GM10847 (cell line): ENCODE data around the gene STH.

Source experiments
- POLR2A ChIP-seq: IDR thresholded peaks from 2 replicates; pipeline ENCODE4 v1.6.1; 2011; ENCODE audit not compliant: insufficient read length; ENCODE audit errors: extremely low read depth

The STH gene

DNA sequence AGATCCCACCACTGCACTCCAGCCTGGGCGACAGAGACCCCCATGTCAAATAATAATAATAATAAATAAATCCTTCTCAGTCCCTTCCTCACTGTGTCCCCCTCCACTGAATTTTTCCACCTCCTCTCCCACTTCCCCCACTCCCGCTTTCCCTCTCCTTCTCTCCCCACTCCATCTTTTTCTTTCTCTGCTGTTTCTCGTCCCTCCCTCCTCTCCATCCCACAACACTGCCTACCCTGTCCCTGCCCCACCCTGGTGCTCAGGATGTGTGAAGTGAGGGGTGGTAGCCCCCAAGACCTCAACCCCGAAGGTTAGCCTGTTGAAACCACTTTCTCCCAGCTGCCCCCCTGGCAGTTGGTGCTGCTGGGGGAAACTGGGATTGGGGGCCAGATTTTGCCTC is 34.4 kb upstream of the STH start:
- TF ChIP-seq POLR2A: no peak

- no peak for TF ChIP-seq POLR2A
Measured at GRCh38 chr17:45965812-45966211, 33.2 kb upstream of the STH start.

DNA sequence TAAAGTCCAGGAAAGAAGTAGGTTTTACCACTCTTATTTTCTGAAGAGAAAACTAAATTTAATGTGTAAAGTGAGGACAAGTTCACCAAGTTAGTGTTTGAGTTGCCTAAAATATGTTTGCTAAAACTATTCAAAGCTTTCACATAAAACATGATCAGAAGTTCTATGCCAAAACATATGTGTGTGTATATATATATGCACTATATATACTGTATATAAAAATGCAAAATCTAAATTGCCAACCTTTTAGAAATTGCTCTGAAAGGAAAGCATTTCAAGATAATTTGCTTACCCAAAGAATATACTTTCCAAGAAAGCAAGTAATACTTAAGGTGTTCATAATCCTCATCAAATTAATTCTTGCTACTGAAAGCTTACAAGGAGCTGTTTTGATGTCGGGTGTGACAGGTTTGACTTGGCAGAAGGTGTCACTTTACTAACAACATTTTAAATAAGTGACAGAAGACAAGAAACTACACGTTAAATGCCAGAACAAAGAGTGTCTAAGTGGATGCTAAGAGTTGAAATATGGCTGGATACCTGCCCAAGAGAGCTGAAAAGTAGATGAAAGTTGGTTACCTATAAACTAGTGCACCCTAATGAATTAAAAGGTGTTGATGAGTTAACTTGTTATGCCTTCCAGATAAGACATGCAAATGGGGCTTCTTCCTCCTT is 32.3 kb upstream of the STH start:
- no peak for TF ChIP-seq POLR2A

- no peak for TF ChIP-seq POLR2A
Measured at GRCh38 chr17:45967378-45967777, 31.7 kb upstream of the STH start.

GRCh38 chr17:45968732-45969131 is 30.3 kb upstream of the STH start:
- TF ChIP-seq POLR2A: no peak

DNA sequence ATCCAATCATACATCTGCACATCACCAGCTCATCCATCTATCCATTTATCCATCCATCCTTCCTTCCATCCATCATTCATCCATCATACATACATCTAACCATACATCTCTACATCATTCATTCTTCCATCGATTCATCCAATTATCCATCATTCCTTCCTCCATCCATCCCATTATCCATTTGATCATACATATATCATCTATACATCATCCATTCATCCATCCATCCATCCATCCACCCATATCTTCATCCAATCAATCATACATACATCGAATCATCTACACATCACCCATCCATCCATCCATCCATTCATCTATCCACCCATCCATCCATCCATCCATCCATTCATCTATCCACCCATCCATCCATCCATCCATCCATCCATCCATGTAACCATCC is 29.3 kb upstream of the STH start:
- no peak for TF ChIP-seq POLR2A

DNA sequence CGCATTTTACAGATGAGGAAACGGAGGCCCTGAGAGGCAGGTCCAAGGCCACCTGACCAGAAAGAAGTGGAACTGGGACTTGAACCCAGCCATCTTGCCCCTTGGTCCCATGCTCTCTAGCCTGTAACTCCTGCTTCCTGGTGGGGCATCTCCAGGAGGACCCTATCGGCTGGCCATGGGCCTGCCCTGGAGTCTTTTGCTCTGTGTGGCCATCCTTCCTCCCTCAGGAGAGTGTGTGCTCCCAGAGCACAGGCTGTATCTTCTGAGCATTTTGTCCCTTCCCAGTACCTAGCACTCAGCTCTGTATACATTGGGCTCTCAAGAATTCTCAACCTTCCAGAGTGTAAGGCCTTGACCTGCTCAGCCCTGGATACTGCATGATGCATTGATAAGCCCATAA is 28.4 kb upstream of the STH start:
- TF ChIP-seq POLR2A: no peak

DNA sequence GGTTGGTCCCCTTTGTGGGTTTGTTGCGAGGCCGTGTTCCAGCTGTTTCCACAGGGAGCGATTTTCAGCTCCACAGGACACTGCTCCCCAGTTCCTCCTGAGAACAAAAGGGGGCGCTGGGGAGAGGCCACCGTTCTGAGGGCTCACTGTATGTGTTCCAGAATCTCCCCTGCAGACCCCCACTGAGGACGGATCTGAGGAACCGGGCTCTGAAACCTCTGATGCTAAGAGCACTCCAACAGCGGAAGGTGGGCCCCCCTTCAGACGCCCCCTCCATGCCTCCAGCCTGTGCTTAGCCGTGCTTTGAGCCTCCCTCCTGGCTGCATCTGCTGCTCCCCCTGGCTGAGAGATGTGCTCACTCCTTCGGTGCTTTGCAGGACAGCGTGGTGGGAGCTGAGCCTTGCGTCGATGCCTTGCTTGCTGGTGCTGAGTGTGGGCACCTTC is 27.3 kb upstream of the STH start:
- no peak for TF ChIP-seq POLR2A

DNA sequence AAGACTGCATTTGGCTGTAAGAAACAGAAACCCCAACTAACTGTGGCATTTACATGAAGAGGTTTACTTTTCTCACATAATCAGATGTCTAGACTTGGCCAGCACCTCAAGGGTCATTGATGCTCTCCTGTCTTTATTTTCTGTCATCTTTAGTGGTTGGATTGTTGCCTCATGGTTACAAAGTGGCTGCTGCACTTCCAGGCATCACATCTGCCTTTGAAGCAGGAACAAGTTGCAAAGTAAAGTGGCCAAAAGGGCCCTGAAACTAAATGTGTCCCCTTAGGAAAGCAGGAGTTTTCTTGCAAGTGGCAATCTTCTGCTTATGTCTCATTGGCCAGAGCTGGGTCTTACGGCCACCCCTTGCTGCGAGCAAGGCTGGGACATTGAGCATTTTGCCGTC is 26.5 kb upstream of the STH start:
- no peak for TF ChIP-seq POLR2A

GRCh38 chr17:45973099-45973780 is 25.8 kb upstream of the STH start:
- no peak for TF ChIP-seq POLR2A

- TF ChIP-seq POLR2A: no peak
Measured at GRCh38 chr17:45973946-45974859, 24.8 kb upstream of the STH start.

DNA sequence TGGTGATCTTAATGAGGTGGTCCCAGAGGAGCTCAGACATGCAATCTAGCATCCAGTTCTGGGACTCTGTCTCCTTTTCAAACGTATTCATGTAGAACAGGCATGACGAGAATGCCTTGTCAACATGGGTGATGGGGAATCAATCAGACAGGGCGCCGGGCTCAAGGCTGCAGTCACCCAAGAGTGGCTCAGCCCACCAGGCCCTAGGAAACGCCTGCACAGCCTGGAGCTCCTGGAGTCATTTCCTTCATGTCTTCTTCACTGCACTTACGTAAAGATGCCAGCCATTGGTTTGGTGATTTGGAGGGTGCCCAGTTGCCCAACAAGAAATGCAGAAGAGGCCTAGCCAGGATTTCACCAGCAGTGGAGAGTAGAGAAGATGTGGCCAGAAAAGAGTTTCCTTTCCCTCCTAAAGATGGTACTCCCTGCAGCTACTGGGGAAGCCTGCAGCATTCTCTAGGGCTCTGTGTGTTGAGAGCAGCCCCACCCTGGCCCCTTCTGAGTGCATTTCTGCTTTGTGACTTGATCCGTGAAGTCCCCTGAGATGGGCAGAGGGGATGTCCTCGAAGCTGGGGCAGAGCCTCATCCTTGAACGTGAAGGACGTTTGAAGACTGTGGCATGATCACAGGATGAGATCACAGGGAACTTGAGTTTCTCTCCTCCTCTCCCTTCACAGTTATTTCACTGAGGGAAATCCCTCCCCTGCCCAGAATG is 24.0 kb upstream of the STH start:
- no peak for TF ChIP-seq POLR2A

DNA sequence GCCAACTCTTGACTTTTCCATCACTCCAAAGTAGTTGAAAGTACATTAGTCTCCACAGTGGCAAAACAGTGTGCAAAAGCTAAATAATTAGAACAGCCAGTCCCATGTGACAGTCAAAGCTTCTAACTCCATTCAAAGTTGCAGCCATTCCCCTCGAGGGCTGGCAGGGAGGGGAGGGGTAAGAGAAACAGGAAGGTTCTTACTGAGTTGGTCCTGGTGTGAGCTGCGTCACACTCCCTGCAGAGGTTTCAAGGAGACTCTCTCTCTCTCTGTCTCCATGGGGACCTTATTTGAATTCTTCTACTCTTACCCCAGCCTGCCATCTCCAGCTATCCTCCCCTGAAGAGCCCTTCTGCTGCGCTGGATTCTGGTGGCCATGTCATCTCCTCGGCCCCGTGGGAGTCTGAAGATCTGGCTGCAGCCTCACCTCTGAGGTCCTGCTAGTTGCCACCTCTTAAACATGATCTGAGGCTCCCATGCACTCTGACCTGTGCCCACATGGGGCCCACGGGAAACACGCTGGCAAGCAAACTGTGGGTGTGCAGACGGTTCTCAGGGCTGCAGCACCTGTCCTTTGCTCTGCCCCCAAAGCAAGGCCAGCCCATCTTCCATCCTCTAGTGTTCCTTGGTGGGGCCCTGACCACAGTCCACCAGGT is 23.3 kb upstream of the STH start:
- no peak for TF ChIP-seq POLR2A

GRCh38 chr17:45976391-45976754 is 22.7 kb upstream of the STH start:
- TF ChIP-seq POLR2A: no peak
